GM12873 (cell line): ENCODE data around the gene KRTAP22-1.

Experiments used
- CTCF ChIP-seq: IDR thresholded peaks from 2 replicates; pipeline ENCODE4 v1.5.1; 2012; ENCODE audit warnings: low read depth, mild to moderate bottlenecking, moderate library complexity, low read length, control low read depth; ENCODE audit not compliant: insufficient read depth; ENCODE audit errors: missing control alignments

The KRTAP22-1 gene

DNA sequence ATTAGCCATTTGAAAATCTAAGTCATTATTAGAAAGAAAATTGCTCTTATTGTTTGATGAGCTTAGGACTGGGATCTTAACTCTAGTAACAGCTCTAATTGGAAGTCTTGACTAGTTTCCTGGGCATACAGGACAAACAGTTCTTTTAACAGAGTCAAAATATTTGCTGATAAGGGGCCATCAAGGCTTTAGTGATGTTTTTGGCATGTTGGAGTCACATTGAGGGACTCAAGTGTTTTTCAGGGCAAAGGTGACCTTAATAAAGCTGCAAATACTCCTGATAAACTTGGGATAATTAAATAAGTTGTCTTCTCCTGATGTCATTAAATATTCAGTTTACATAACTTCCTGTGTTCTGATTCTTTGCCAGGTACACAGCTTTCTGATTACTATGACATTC is 33.3 kb upstream of the KRTAP22-1 start:
- no peak for TF ChIP-seq CTCF

- no peak for TF ChIP-seq CTCF
Measured at GRCh38 chr21:30577766-30578165, 23.1 kb upstream of the KRTAP22-1 start.

GRCh38 chr21:30579346-30579745 is 21.5 kb upstream of the KRTAP22-1 start:
- TF ChIP-seq CTCF: no peak

- no peak for TF ChIP-seq CTCF
Measured at GRCh38 chr21:30580132-30580531, 20.8 kb upstream of the KRTAP22-1 start.

- no peak for TF ChIP-seq CTCF
Measured at GRCh38 chr21:30582870-30583269, 18.0 kb upstream of the KRTAP22-1 start.

DNA sequence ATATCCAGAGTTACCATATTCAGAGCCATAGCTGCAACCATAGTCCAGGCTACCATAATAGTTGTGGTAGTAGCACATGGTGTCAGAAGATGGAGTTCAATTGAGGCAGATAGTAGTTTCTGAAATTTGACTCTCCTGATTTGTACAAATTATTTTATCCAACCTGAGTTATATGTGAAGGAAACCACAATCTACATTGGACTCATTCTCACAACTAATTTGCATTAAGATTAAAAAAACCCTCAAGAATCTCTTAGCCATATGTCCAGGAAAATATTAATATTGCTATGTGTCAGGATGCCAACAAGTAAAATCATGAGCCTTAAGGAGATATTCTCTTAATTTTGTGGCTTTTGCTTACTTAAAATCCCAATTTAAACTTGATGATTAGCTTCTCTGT is 10.6 kb upstream of the KRTAP22-1 start, which contains the start of gene KRTAP22-2:
Gene KRTAP22-2 (minus strand): TSS at position 101 of the 400 bp plus-strand sequence.
- no peak for TF ChIP-seq CTCF

DNA sequence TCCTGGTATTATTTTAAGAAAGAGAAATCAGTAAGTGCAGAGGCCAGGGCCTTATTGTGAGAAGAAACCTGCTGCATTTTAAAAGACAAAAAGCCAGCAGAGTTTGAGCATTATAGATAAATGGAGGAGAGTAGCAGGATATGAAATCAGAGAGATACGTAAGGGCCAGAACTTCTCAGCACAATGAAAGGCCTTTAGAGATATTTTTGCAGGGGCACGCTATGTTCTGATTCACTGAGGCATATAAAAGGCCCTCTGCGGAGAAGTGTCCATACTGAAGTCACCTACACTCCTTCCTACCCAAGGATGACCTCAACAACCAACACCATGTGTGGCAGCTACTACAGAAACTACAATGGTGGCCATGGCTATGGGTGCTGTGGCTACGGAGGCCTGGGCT is 8.7 kb upstream of the KRTAP22-1 start, which contains the start of gene KRTAP6-3:
Gene KRTAP6-3 (plus strand): TSS at position 301 of the 400 bp plus-strand sequence. CDS start 6 bp downstream, at position 307.
- TF ChIP-seq CTCF: no peak
